ENCODE data around the gene ANKRD35. TPM values are rescaled to one million over a fixed set of nuclear protein-coding genes. Genes with fewer than 3 reads are reported as not detected.
"Not testable (repeated sequence)": the region's sequence is repeated elsewhere in the genome, so short reads cannot be mapped to it uniquely, and the experiment has no call there.

ANKRD35 gene
- total and polyA plus RNA-seq, 9 of the 15 experiments (the other 6 are each of a cell fraction or from before 2014, with no cell fraction given): 0.07 to 0.14 (median 0.07) TPM; not detected in 5

DNA sequence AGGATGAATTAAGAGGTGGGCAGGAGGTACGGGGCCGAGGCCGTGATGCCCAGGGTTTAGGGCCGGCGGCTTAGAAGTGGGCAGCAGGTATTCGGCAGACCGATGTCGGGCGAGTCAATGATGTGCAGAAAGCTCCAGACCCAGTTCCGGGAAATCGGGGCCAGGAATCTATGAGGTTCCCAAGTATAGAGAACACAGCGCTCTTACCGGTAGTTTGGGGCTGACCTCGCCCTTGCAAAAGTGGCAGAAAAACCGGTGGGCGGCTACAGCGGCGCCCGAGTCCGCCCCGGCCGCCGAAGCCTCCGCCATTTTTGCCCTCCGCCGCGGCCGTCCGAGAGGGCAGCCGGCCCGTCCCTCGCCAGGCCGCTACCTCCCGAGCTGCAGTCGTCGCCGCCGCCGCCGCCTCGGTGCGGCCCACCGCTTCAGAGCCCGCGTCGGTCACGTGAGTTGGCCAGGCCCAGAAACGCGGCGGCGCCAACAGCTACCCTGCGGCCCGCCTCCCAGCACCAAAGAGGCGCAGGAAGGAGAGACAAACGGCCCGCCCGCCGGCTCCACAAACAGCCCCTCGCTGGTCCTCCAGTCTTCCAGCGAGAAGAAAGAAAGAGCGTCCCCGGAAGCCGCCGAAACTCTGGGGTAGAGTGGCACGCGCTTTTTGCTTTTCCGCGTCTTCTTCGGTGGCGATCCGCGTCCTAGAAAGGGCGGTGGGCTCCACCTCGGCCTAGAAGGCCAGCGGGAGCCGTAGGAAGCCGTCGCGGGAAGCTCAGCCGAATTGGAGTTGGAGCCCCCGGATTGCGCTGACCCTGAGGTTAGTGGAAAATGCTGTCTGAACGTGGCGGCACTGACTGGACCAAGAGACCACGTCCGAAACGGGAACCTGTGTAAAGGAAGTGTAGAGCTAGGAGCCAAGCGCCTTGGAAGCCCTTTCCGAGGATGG, 61.8 kb downstream of the ANKRD35 start, which contains the start of the genes POLR3C and RNF115 (continued):
- TF ChIP-seq ZNF134 (CRISPR knock-in tag; conservative IDR thresholded peaks at IDR 0.05): peak; percentile 95
- TF ChIP-seq POLR2G (IDR thresholded peaks at IDR 0.05; ENCODE audit: low read depth, low read length): peak; percentile 96
- peak; percentile 52; the same call in 1 of the 2 replicates for TF ChIP-seq NR2C2 (CRISPR knock-in tag; IDR thresholded peaks at IDR 0.05)
- peak; percentile 36; the same call in 1 of the 2 replicates for TF ChIP-seq NR2C2 (tag; IDR thresholded peaks at IDR 0.05)
- TF ChIP-seq HMG20A (CRISPR knock-in tag; conservative IDR thresholded peaks at IDR 0.05): no peak
- TF ChIP-seq, protein P1, sequence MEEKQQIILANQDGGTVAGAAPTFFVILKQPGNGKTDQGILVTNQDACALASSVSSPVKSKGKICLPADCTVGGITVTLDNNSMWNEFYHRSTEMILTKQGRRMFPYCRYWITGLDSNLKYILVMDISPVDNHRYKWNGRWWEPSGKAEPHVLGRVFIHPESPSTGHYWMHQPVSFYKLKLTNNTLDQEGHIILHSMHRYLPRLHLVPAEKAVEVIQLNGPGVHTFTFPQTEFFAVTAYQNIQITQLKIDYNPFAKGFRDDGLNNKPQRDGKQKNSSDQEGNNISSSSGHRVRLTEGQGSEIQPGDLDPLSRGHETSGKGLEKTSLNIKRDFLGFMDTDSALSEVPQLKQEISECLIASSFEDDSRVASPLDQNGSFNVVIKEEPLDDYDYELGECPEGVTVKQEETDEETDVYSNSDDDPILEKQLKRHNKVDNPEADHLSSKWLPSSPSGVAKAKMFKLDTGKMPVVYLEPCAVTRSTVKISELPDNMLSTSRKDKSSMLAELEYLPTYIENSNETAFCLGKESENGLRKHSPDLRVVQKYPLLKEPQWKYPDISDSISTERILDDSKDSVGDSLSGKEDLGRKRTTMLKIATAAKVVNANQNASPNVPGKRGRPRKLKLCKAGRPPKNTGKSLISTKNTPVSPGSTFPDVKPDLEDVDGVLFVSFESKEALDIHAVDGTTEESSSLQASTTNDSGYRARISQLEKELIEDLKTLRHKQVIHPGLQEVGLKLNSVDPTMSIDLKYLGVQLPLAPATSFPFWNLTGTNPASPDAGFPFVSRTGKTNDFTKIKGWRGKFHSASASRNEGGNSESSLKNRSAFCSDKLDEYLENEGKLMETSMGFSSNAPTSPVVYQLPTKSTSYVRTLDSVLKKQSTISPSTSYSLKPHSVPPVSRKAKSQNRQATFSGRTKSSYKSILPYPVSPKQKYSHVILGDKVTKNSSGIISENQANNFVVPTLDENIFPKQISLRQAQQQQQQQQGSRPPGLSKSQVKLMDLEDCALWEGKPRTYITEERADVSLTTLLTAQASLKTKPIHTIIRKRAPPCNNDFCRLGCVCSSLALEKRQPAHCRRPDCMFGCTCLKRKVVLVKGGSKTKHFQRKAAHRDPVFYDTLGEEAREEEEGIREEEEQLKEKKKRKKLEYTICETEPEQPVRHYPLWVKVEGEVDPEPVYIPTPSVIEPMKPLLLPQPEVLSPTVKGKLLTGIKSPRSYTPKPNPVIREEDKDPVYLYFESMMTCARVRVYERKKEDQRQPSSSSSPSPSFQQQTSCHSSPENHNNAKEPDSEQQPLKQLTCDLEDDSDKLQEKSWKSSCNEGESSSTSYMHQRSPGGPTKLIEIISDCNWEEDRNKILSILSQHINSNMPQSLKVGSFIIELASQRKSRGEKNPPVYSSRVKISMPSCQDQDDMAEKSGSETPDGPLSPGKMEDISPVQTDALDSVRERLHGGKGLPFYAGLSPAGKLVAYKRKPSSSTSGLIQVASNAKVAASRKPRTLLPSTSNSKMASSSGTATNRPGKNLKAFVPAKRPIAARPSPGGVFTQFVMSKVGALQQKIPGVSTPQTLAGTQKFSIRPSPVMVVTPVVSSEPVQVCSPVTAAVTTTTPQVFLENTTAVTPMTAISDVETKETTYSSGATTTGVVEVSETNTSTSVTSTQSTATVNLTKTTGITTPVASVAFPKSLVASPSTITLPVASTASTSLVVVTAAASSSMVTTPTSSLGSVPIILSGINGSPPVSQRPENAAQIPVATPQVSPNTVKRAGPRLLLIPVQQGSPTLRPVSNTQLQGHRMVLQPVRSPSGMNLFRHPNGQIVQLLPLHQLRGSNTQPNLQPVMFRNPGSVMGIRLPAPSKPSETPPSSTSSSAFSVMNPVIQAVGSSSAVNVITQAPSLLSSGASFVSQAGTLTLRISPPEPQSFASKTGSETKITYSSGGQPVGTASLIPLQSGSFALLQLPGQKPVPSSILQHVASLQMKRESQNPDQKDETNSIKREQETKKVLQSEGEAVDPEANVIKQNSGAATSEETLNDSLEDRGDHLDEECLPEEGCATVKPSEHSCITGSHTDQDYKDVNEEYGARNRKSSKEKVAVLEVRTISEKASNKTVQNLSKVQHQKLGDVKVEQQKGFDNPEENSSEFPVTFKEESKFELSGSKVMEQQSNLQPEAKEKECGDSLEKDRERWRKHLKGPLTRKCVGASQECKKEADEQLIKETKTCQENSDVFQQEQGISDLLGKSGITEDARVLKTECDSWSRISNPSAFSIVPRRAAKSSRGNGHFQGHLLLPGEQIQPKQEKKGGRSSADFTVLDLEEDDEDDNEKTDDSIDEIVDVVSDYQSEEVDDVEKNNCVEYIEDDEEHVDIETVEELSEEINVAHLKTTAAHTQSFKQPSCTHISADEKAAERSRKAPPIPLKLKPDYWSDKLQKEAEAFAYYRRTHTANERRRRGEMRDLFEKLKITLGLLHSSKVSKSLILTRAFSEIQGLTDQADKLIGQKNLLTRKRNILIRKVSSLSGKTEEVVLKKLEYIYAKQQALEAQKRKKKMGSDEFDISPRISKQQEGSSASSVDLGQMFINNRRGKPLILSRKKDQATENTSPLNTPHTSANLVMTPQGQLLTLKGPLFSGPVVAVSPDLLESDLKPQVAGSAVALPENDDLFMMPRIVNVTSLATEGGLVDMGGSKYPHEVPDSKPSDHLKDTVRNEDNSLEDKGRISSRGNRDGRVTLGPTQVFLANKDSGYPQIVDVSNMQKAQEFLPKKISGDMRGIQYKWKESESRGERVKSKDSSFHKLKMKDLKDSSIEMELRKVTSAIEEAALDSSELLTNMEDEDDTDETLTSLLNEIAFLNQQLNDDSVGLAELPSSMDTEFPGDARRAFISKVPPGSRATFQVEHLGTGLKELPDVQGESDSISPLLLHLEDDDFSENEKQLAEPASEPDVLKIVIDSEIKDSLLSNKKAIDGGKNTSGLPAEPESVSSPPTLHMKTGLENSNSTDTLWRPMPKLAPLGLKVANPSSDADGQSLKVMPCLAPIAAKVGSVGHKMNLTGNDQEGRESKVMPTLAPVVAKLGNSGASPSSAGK (IDR thresholded peaks at IDR 0.05): peak; percentile 82

DNA sequence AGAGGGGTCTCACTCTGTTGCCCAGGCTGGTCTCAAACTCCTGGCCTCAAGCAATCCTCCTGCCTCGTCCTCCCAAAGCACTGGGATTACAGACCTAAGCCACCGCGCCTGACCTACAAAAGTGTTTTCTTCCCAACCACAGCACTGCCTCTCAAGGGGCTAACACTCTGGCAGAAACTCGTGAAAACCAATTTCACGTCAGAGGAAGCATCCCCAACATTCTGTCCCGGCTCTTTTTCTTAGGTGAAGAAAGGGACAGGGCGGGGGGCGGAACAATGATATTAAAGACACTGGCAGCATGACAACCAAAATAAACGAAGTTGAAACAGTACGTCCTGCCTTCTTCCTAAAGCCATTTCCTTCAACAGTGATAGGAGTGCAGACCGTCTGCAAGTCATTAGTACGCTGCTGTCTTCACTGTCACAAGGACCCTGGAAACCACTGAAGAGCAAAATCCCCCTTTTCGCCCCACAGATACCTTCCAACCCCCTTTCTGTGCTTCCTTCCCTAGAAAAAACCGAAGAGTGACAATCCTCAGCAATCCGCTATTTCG, 62.8 kb downstream of the ANKRD35 start:
- H3K4me3 ChIP-seq; in situ Hi-C loops (cut with MboI); BruUV-seq (replicated peaks); H3K9ac ChIP-seq (ENCODE audit: insufficient read depth in 1 of 2, low read depth in 2 of 2, low read length in 2 of 2); DNase-seq (ENCODE audit: extremely low read depth in 1 of 4, low spot score in 3 of 4); H3K27me3 ChIP-seq (ENCODE audit: control insufficient read depth in 2 of 2, insufficient read depth in 2 of 2, low read length in 2 of 2); POLR2A ChIA-PET; CTCF ChIA-PET (ENCODE audit: low intra/inter-chr PET ratio); H4K20me1 ChIP-seq (replicated peaks; ENCODE audit: control insufficient read depth, insufficient read depth, low read length); H3K9me3 ChIP-seq (replicated peaks; ENCODE audit: control insufficient read depth, insufficient read depth, low read depth, low read length); H3K9me1 ChIP-seq (ENCODE audit: control insufficient read depth, insufficient read depth, low read length); H2AFZ ChIP-seq (ENCODE audit: low read depth, low read length); H3K27ac ChIP-seq (ENCODE audit: extremely low read depth, low read depth, low read length); FAIRE-seq: not testable (repeated sequence)
- peaks cover 8 to 12% of the 10 kb centered on the region in 2 experiments for H3K4me1 ChIP-seq (replicated peaks in 1 of 2; ENCODE audit: control insufficient read depth in 2 of 2, insufficient read depth in 2 of 2, low read length in 2 of 2)
- intact Hi-C loops (cut with micrococcal nuclease): loop anchor here (10.0 kb wide), 1 partner anchor 78 kb away; no protein-coding TSS in a partner anchor
- peak overlapping the region; percentile 52 for H3K4me2 ChIP-seq (ENCODE audit: insufficient read depth, low read length)
- ATAC-seq: 0 out of 3 replicates have a peak, but pooled peaks have one; percentile 1
- peaks cover 22% of the 10 kb centered on the region for H3K36me3 ChIP-seq (ENCODE audit: control insufficient read depth, insufficient read depth, low read length)
- peaks cover 36% of the 10 kb centered on the region for H3K79me2 ChIP-seq (ENCODE audit: control insufficient read depth, insufficient read depth, low read length)
- no CpG with 5 or more reads among the region's 16 CpGs for WGBS (ENCODE audit: insufficient coverage, low coverage, missing lambda C conversion rate)
